ENCODE data around the gene PHC1.
A peak's percentile ranks its signal among the peaks of the same experiment; 100 is the strongest.
"Not testable (repeated sequence)": the region's sequence is repeated elsewhere in the genome, so short reads cannot be mapped to it uniquely, and the experiment has no call there.

The PHC1 gene

DNA sequence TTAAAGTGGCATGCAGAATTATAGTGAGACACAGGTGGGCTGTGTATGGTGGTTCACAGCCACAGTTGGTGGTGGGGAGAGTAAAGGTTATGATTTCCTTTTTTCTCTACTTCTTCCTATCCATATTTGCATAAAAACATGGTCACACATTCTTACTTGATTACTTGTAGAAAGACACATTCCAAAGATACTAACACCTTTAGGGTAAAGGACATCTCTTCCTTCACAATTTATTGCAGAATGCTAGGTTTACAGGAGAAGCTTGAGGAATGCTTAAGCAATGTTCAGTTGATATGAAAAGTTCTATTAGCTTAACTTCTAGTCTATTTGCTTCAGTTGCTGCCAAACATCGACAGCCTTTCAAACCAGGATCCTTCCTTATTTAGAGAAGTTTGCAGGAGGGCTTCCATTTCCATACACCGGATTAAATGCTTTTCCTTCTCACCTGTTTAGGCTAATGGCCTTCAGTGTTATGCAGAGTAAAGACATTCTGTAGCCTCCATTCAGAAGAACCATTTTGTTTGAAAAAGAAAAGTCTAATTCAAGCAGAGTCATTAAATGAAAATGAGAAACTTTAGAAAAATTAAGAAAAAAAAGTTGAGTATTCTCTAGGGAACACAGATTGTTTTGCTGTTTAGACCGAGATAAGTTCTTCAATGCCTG is 2.6 kb upstream of the PHC1 start:
- DNase-seq (ENCODE audit: low spot score): no peak

DNA sequence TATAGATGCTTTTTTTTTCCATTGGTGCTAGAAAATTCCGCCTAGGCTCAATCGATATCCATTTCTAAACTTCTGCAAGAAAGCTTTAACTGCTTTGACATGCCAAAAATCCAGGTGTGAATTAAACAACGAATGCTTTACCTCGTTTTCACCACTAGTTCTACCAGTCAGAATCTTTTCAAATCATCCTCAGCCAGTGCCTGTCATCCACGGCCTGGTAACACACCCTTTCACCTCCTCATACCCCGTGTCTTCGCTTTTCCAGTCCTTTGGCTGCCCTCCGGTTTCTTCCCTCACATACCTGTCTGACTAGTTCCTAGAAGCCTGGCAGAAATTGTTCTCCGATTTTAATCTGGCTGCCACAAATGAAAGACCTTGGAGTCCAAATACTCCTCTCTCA is 1.4 kb upstream of the PHC1 start:
- peak; percentile 1 for DNase-seq (ENCODE audit: low spot score)

DNA sequence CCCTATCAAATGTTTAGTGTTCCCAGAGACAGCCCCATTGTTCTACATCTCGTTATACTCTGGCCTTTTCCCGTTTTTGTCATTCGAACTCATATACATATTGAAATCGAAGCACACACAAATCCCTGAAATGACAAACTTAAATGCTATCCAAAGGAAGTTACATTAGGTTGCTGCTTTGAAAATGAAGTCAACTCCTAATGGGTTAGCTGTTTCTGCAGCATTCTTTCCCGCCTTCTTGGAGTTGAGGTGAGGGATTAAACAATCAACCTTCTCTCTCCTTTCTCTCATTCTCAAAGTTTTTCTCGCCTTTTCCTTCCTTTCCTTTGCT is 642 bp upstream of the PHC1 start:
- DNase-seq (ENCODE audit: low spot score): no peak

DNA sequence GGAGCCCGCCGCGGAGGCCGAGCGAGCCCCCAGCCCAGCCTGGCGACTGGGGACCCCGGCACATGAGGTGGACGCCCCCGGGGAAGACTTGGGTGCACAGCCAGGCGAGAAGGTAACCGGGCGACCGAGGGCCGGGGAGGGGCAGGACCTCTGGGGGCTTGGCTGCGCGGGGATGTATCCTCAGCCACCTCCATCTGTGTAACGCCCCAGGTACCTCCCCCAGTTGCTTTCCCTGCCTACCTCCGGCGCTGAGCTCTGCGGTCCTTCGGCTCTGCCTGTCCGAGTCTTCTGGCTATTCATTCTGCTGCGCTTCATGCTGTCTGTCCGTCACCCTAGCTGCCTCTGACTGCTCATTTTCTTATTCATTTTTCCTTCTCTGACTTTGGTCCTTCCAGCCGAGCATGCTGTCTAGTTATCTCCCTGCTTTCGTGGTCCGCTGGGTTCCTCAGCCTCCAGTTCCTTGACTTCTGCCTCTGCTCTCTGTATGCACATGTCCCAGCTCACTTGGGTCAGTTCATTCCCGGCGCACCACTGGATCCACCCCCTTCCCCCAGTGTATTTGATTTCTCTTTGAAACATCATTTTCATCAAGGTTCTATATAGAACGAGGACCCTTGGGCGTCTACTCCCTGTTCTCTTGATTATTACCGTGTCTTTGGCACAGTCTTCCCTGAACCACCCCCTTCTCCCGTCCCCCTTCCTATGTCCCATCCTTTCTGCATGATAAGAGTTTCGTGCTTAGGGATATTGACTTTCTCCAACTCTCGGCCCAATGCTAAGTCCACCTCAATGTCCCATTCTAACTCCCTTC is 612 bp downstream of the PHC1 start:
- DNase-seq (ENCODE audit: low spot score): peak; percentile 40

- no peak for DNase-seq (ENCODE audit: low spot score)
Observed at GRCh38 chr12:8916154-8916553, 1.8 kb downstream of the PHC1 start.

- DNase-seq (ENCODE audit: low spot score): no peak
Observed at GRCh38 chr12:8917031-8917430, 2.7 kb downstream of the PHC1 start.

GRCh38 chr12:8917751-8918150 is 3.4 kb downstream of the PHC1 start:
- DNase-seq (ENCODE audit: low spot score): no peak

DNA sequence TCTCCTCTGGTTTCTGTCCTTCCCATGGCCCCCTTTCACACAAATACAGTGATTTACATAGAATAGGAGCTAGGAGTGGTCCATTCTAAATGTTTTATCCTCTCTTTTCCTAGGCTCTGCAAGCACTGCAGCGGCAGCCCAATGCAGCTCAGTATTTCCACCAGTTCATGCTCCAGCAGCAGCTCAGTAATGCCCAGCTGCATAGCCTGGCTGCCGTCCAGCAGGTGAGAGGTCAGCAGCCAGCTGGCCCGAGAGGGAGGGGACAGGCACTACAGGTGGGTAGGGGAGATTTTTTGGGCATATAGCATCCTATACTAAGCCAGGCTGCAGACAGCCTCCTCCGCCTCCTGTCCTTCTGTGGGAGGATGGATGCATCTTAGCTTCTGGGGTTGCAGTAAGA is 5.3 kb downstream of the PHC1 start:
- not testable (repeated sequence) for DNase-seq (ENCODE audit: low spot score)

DNA sequence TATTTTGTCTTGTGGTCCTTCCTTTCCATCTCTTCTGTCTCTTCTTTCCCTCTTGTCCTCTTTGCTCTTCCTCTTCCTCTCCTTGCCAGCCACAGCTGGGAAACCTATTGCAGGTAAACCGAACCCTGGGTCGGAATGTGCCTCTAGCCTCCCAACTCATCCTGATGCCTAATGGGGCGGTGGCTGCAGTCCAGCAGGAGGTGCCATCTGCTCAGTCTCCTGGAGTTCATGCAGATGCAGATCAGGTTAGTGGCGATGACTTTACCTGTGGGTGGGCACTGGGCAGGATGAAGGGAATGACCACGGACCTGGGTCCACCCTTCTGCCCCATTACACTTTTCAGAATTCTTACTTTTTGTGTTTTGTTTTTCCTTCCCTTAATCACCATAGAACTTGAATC is 8.2 kb downstream of the PHC1 start:
- no peak for DNase-seq (ENCODE audit: low spot score)

DNA sequence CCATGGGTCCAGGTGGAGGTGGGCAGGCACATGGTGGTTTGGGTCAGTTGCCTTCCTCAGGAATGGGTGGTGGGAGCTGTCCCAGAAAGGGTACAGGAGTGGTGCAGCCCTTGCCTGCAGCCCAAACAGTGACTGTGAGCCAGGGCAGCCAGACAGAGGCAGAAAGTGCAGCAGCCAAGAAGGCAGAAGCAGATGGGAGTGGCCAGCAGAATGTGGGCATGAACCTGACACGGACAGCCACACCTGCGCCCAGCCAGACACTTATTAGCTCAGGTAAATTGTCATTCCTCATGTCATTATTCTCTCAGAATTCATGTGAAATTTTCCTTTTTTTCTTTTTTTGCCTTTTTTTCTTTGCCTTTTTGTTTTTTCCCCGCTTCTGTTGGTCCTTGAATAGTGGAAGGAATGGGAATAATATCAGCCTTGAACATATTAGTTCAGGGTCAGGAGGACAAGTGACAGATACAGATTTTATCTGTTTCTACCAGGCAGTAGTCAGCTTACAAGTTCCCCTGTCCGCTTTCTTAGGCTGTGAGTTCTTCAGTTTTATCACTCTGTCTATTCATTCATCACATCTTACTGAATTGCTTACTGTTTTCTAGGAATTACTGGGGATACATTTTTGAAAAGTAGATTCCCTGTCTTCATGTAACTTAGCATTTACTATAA is 16.5 kb downstream of the PHC1 start:
- not testable (repeated sequence) for DNase-seq (ENCODE audit: low spot score)

DNA sequence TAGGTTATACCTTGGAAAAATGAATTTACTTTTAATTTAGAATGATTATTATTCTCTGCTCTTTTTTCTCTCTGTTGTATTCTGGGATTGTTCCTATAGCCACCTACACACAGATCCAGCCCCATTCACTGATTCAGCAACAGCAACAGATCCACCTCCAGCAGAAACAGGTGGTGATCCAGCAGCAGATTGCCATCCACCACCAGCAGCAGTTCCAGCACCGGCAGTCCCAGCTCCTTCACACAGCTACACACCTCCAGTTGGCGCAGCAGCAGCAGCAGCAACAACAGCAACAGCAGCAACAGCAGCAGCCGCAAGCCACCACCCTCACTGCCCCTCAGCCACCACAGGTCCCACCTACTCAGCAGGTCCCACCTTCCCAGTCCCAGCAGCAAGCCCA is 18.2 kb downstream of the PHC1 start:
- not testable (repeated sequence) for DNase-seq (ENCODE audit: low spot score)

DNA sequence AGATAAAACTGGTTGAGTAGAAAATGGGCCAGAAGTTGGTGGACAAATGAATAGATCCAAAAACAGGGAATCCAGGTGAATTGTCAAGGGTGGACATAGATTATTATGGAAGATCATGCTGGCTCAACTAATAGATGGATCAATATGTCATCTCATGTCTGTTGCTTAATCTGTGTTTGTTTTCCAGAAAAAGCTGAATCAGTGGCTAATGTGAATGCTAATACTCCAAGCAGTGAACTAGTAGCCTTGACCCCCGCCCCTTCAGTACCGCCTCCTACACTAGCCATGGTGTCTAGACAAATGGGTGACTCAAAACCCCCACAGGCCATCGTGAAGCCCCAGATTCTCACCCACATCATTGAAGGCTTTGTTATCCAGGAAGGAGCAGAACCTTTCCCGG is 19.8 kb downstream of the PHC1 start:
- not testable (repeated sequence) for DNase-seq (ENCODE audit: low spot score)

GRCh38 chr12:8936735-8937134 is 22.4 kb downstream of the PHC1 start:
- no peak for DNase-seq (ENCODE audit: low spot score)

GRCh38 chr12:8937842-8938442 is 23.6 kb downstream of the PHC1 start:
- DNase-seq (ENCODE audit: low spot score): not testable (repeated sequence)

- no peak for DNase-seq (ENCODE audit: low spot score)
Observed at GRCh38 chr12:8941691-8942478, 27.6 kb downstream of the PHC1 start.

GRCh38 chr12:8943565-8944186 is 29.4 kb downstream of the PHC1 start:
- DNase-seq (ENCODE audit: low spot score): no peak

- no peak for DNase-seq (ENCODE audit: low spot score)
Observed at GRCh38 chr12:8946733-8947132, 32.4 kb downstream of the PHC1 start.

DNA sequence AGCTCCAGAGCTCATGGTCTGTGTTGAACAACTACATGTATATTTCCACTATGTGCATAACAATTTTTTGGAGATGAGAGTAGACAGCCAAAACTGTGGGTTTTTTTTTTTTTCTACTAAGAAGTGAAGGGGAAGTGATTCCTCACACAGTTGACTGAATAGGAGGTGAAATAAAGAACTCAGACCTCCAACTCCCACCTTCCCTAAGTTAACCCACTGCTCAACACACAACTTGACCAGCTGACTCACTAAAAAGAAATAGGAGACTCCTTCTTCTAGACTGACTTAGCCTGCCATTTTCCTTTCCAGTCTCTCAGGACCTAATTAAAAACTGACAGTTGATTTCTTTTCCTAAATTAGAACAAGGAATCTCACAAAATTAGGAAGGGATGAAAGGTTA is 33.4 kb downstream of the PHC1 start:
- DNase-seq (ENCODE audit: low spot score): no peak

GRCh38 chr12:8948701-8949341 is 34.5 kb downstream of the PHC1 start:
- no peak for DNase-seq (ENCODE audit: low spot score)

GRCh38 chr12:8949342-8950220 is 35.3 kb downstream of the PHC1 start, which contains the start of gene M6PR:
Gene M6PR, minus strand, starts transcription at chr12:8949645. Its CDS starts 3,241 bp downstream, at chr12:8946404.
- DNase-seq (ENCODE audit: low spot score): peak; percentile 98
